ENCODE results near the gene LLPH. TPM values are rescaled to one million over a fixed set of nuclear protein-coding genes. Genes with fewer than 3 reads are reported as not detected.
A peak's percentile ranks its signal among the peaks of the same experiment; 100 is the strongest.
"Not testable (repeated sequence)": the region's sequence is repeated elsewhere in the genome, so short reads cannot be mapped to it uniquely, and the experiment has no call there.

LLPH gene
- 17.1 TPM for total RNA-seq
- long read RNA-seq, full-length matches to known transcripts = 11 of 12 reads
- long read RNA-seq, partial matches to known transcripts = 0 of 12 reads
- long read RNA-seq, other reads (novel, unspliced or antisense) = 1 of 12 reads

DNA sequence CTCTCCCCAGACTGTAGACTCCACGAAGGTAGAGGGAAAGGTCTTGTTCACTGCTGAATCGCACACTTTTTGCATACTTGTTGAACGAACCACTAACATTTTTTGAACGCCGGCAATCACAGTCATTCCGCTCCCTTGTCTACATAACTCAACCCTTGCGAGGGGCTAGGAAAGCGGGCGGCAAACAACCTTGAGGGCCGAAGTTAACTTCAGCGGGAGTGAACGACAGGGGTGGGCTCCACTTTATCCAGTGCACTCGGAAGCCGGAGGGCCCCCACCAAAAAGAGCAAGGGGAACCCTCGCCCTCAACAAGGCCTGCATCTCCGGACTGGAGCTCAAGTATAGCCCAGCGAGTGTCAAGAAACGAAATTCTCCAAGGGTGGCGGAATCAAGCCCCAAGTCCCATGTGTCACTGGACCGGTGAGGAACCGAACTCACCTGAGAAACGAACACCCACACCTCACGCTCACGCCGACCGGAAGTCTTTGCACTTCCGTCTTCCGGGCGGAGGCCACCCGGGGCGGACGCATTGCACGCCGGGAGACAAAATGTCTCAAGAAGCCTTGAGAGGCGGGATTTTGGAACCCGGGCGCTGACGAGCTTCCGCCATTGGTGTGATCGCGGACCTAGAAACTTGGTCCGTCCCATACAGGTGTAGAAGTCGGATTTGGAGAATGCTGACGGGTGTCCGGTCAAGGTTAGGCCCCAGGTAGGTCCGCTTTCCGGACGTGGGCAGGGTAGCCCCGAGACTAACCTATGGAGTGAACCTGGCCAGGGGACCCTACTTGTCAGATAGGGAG, at the start of gene LLPH:
Gene LLPH, minus strand, starts transcription at position 484 of the 800 bp plus-strand sequence. CDS start 1,644 bp downstream, outside the sequence.
- peak; percentile 96 for DNase-seq
- TF ChIP-seq, protein P1, sequence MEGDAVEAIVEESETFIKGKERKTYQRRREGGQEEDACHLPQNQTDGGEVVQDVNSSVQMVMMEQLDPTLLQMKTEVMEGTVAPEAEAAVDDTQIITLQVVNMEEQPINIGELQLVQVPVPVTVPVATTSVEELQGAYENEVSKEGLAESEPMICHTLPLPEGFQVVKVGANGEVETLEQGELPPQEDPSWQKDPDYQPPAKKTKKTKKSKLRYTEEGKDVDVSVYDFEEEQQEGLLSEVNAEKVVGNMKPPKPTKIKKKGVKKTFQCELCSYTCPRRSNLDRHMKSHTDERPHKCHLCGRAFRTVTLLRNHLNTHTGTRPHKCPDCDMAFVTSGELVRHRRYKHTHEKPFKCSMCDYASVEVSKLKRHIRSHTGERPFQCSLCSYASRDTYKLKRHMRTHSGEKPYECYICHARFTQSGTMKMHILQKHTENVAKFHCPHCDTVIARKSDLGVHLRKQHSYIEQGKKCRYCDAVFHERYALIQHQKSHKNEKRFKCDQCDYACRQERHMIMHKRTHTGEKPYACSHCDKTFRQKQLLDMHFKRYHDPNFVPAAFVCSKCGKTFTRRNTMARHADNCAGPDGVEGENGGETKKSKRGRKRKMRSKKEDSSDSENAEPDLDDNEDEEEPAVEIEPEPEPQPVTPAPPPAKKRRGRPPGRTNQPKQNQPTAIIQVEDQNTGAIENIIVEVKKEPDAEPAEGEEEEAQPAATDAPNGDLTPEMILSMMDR (IDR thresholded peaks at IDR 0.05) = no peak
- Histone ChIP-seq H3K27ac (peak within 1 kb of the TSS; percentile 80), H3K4me1 (peaks cover 17% of the 10 kb centered on the region), H3K9me3 (no peaks in the 10 kb centered on the region), H3K36me3 (peaks cover 22% of the 10 kb centered on the region), H3K27me3 (no peaks in the 10 kb centered on the region), H3K4me3 (peak within 1 kb of the TSS; percentile 83)
- intact Hi-C loops (cut with DNase I) = no loop called here
- ATAC-seq = peak; percentile 99

DNA sequence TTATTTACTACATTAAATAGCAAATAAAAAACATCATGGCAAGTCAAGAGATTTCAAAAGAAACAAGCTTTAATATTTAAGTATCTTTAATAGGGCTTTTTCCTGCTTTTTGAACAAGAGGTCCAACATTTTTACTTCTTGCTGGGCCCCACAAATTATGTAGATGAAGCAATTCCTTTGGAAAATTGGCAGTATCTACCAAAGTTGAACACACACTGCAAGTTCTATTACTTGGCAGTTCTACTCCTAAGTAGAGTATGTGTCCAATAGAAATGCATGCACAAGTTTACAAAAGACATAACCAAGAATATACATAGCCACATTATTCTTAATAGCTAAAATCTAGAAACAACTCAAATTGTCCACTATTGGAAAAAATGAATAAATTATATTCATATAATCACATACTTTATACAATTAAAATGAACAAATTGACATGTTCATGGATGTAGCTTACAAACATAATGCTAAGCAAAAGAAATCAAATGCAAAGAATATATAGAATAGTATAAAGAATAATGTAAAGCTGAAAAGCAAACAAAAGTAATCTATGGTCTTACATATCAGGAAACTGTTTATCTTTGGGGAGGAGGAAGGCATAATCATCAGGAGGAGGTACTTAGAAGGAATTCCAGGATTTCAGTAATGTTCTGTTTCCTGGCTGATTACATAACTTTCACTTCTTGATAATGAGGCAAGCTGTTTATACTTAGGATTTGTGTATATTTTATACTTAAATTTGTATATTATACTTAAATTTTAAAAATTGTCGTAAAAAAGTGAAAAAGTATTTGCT, 45.8 kb upstream of the LLPH start:
- TF ChIP-seq, protein P1 (IDR thresholded peaks at IDR 0.05) = no peak
- Histone ChIP-seq H3K36me3 (no peaks in the 10 kb centered on the region), H3K4me3 (no peak overlapping the region), H3K27ac (no peak overlapping the region), H3K27me3 (no peaks in the 10 kb centered on the region), H3K4me1 (peaks cover 5% of the 10 kb centered on the region), H3K9me3 (no peaks in the 10 kb centered on the region)
- ATAC-seq (no peak), DNase-seq (no peak)
- intact Hi-C loops (cut with DNase I) = no loop called here

DNA sequence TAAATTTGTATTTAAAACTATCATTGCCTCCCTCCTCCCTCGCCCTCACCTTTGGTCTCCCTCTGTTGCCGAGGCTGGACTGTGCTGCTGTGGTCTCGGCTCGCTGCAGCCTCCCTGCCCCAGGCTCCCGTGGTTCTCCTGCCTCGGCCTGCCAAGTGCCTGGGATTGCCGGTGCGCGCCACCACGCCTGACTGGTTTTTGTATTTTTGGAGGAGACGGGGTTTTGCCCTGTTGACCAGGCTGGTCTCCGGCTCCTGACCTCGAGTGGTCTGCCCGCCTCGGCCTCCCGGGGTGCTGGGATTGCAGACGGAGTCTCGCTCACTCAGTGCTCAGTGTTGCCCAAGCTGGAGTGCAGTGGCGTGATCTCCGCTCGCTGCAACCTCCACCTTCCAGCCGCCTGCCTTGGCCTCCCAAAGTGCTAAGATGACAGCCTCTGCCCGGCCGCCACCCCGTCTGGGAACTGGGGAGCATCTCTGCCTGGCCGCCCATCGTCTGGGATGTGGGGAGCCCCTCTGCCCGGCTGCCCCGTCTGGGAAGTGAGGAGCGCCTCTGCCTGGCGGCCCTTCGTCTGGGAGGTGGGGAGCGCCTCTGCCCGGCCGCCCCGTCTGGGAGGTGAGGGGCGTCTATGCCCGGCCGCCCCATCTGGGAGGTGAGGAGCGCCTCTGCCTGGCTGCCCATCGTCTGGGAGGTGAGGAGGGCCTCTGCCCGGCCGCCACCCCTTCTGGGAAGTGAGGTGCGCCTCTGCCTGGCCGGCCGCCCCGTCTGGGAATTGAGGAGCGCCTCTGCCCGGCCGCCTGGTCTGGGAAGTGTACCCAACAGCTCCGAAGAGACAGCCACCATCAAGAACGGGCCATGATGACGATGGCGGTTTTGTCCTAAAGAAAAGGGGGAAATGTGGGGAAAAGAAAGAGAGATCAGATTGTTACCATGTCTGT, 44.1 kb upstream of the LLPH start:
- peaks cover 11% of the 10 kb centered on the region for H3K4me1 ChIP-seq
- H3K36me3 ChIP-seq; H3K27me3 ChIP-seq; H3K4me3 ChIP-seq; ATAC-seq; intact Hi-C loops (cut with DNase I); H3K9me3 ChIP-seq; H3K27ac ChIP-seq; DNase-seq: not testable (repeated sequence)

DNA sequence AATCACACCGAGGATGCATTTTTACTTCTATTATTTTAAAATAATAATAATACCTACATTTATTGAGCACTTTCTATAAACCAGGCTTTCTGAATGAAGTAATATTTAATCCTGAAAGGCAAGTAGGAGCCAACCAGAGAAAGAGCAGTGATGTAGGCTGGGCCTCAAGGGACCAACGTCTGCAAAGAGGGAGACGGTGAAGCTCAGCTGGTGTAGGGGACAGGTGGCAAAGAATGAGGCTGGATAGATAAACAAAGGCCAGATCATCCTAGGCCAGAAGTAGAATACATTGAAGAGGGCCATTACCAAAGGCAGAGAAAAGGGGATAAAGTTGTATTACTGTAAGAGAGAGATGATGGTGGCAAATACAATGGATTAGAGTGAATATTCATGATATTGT, 40.1 kb upstream of the LLPH start:
- H3K36me3 ChIP-seq = no peaks in the 10 kb centered on the region
- H3K9me3 ChIP-seq = no peaks in the 10 kb centered on the region
- intact Hi-C loops (cut with DNase I) = no loop called here
- TF ChIP-seq, protein P1 (IDR thresholded peaks at IDR 0.05) = no peak
- peak overlapping the region; percentile 86 for H3K4me3 ChIP-seq
- DNase-seq = no peak
- no peaks in the 10 kb centered on the region for H3K27me3 ChIP-seq
- no peak for ATAC-seq
- H3K4me1 ChIP-seq = peaks cover 17% of the 10 kb centered on the region
- peak overlapping the region; percentile 100 for H3K27ac ChIP-seq

DNA sequence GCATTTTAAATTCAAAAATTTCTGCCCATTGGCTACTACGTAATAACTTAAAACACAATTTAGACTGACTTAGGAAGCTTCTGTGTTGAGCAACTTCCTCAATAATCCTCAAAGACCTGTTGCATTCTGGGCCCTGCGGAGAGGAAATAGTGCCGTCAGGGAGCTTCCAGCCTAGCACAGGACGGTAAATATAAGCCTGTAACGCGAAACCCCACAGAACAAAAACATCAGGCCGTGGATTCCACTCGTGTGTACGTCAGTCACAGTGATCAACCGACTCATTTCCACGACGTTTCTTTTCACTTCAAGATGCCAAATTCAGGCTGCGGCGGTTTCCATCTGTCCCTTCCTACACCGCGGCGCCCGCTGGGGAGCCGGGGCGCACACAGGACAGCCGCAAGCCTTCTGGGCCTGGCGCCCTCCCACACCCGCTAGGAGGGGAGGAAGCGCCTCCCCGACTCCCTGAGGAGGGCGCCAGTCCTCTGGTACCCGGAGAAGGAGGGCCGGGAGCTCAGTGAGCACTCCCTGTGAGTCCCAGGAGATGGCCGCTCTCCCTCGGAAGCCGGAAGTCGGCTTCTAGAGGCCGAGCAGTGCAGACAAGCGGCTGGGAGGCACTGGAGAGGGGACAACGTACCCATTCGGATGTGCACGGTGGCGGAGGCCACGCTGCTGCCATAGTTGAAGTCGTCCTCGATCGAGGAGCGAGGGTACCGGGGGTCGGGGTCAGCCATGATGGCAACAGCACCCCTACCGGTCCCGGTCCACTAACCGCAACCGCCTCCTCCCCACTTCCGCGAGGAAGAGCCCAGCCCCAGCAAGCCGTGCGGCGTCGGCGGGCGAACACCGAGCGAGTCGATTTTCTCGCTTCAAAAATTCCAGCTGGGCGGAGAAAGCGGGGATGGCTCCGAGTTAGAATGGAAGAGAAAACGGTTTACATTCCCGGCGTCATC, 38.9 kb upstream of the LLPH start, which contains the start of gene TMBIM4:
Gene TMBIM4, minus strand, starts transcription at position 776 of the 950 bp plus-strand sequence. Its CDS starts 45 bp downstream, at position 731.
- peak; percentile 95 for DNase-seq
- Histone ChIP-seq H3K27me3 (no peaks in the 10 kb centered on the region), H3K36me3 (no peaks in the 10 kb centered on the region), H3K4me3 (peak within 1 kb of the TSS; percentile 86), H3K27ac (peak within 1 kb of the TSS; percentile 100), H3K4me1 (peaks cover 17% of the 10 kb centered on the region), H3K9me3 (no peaks in the 10 kb centered on the region)
- TF ChIP-seq, protein P1 (IDR thresholded peaks at IDR 0.05) = peak; percentile 60
- intact Hi-C loops (cut with DNase I) = no loop called here
- ATAC-seq = peak; percentile 97
